Activated T-cell treated with anti-CD3 and anti-CD28 coated beads for 48 hours (primary cell): ENCODE measurements around the gene P2RY12.

Experiments
- DNase-seq: peaks from one replicate; pipeline ENCODE4 v3.0.0-alpha.2; 2020; ENCODE audit warnings: low read depth

Gene P2RY12

GRCh38 chr3:151346292-151346691 lies 38.3 kb downstream of the P2RY12 start:
- DNase-seq: no peak

GRCh38 chr3:151345859-151346258 lies 38.7 kb downstream of the P2RY12 start:
- no peak for DNase-seq

GRCh38 chr3:151331696-151332095 lies 52.9 kb downstream of the P2RY12 start:
- no peak for DNase-seq

DNA sequence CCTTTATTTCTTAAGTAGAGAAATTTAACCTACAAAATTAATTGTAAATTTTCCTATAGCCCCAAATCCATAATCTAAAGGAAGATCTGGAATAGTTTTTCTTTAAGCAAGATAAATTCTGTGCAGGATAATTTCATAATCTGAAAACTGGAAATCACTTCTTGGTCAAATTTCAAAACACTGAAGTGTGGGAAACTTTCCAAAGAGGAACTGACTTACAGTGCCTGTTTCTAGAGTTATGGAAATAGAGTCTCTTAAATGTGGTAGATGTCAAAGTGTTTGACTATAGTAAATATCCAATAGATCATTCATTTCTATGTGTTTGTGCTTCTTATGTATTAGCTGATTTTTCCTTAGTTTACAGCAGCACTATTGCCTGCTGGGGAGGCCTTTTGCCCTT lies 53.7 kb downstream of the P2RY12 start:
- DNase-seq: no peak

DNA sequence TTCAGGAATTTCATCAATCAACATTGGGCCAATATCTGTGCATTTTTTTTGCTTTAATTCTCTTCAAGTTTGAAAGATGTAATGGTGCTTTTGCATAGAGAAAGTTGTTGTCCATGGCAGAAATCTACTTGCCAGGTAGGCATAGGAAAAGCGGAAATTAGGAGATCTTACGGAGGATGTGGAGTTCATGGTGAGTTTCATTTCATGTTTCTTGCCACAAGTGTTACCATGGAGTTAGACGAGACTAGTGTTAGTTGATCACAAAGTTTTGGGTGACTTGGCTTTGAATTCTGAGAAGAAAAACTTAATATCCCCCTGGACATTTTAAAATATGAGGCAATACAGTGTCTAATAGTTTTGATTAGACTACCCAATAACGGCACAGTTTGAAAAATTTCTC lies 54.2 kb downstream of the P2RY12 start:
- DNase-seq: no peak

DNA sequence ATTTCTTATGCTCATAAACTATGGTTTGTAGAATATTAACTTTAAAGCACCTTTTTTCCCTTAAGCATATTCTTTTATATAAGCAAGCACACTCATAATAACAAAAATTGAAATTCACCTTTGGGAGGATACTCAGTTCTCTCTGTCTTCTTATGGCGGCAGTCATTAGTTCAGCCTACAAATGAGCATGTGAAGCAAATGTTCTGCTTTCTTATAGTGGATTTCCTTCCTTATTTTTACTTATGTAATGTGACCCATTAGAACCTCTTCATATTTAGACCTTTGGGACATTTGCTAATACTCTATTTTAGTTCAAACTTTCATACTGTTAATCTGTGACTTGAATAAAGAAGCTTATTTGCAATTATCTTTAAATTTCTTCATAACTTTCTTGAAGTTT lies 55.2 kb downstream of the P2RY12 start, which contains the start of gene P2RY13:
P2RY13 (minus strand) TSS at position 187 of the 400 bp plus-strand sequence; CDS start at position 166, 21 bp downstream.
- DNase-seq: no peak

GRCh38 chr3:151328298-151328995 lies 56.1 kb downstream of the P2RY12 start:
- no peak for DNase-seq

DNA sequence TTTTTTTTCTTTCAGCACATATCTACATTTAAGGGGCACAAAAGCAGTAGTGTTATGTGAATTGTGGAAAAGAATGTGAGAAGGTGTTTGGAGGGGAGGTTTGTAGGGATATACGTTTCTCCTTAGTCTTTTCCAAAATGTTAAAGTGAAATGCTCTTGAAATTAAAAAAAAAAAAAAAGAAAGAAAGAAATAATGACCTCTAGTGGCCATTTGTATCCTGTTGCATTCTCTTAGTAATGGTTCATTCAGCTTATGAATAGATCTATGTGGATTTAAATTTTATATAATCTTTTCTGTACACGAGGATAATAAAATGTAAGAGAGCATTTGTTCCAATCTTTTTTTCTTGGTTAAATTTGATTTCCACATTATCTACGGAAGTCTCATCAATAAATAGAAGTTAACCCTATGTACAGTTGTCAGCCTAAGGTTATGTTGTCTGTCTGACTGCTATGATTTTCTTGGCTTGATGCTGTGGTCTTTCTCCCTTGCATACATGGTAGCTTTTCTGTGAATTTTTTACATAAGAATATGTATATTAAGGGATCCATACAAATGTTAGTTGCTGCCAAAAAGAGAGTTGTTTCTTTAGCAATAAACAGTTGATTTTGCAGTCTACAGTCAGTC lies 56.9 kb downstream of the P2RY12 start:
- DNase-seq: no peak

- DNase-seq: no peak
These were observed 62.0 kb downstream of the P2RY12 start for GRCh38 chr3:151322511-151322910.

GRCh38 chr3:151321526-151321925 lies 63.0 kb downstream of the P2RY12 start:
- DNase-seq: no peak

- no peak for DNase-seq
These were observed 64.4 kb downstream of the P2RY12 start for GRCh38 chr3:151320131-151320530.

- no peak for DNase-seq
These were observed 64.9 kb downstream of the P2RY12 start for GRCh38 chr3:151319628-151320027.

- no peak for DNase-seq
These were observed 65.6 kb downstream of the P2RY12 start for GRCh38 chr3:151318991-151319390.

GRCh38 chr3:151318313-151318712 lies 66.2 kb downstream of the P2RY12 start:
- no peak for DNase-seq

- DNase-seq: no peak
These were observed 68.1 kb downstream of the P2RY12 start, which contains the start of gene GPR87 for GRCh38 chr3:151316267-151316991. TSS of gene GPR87 (minus strand) at chr3:151316820. CDS start at chr3:151300100, 16,720 bp downstream.

DNA sequence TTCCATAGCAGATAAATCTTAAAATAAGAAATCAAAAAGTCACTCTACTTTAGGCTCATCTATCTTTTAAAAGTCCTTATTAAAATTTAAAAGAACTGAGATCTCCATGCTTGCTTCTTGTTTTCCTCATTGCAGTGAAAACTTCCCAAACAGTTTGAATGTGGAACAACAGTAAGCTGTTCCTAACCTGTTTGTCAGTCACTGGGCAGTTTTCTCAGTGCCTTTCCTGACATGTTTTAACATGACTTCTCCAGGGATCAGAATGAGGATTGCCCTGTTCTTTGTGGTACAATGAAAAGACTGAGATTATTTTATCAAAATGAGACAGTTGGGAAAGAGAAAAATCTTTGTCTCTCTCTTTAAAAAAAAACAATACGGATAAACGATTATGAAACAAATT lies 68.7 kb downstream of the P2RY12 start:
- DNase-seq: no peak

GRCh38 chr3:151315136-151315535 lies 69.4 kb downstream of the P2RY12 start:
- no peak for DNase-seq

- no peak for DNase-seq
These were observed 70.0 kb downstream of the P2RY12 start for GRCh38 chr3:151314593-151314992.

GRCh38 chr3:151314137-151314536 lies 70.4 kb downstream of the P2RY12 start:
- DNase-seq: no peak

DNA sequence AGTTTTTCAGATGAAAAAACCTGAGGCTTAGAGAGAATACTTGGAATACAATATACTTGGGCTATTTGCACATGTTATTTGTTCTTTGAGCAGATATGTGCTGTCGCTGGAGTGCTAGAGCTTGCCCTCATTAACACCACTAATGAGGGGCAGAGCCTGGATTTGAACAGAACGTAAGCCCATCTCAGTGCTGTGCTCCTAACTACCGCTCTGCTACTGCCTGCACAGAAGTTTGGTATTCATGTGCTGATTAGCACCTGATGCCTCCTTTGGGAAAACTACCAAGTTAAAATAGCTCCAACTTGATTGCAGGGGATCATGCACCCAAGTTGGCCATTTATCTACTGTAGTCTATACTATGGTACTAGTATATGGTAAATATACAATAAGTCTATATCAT lies 71.6 kb downstream of the P2RY12 start:
- no peak for DNase-seq

DNA sequence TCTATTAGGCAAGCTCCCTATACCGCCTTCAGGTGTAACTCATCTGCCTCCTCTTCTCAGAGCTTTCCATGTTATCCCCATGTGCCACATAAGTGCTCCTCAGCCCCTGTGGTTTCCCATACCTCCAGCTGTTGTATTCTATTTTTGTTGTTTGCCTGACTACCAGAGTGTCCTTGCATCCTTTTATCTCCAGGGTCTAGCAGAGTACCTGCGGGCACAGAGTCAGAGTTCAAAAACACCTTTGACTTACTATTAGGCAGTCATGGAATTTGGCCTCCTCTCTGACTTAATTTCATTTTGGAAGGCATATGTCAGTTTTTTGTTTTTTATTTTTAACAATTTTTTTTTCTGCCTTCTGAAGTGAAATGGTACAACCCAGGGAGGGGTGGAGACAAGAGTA lies 75.0 kb downstream of the P2RY12 start:
- no peak for DNase-seq

DNA sequence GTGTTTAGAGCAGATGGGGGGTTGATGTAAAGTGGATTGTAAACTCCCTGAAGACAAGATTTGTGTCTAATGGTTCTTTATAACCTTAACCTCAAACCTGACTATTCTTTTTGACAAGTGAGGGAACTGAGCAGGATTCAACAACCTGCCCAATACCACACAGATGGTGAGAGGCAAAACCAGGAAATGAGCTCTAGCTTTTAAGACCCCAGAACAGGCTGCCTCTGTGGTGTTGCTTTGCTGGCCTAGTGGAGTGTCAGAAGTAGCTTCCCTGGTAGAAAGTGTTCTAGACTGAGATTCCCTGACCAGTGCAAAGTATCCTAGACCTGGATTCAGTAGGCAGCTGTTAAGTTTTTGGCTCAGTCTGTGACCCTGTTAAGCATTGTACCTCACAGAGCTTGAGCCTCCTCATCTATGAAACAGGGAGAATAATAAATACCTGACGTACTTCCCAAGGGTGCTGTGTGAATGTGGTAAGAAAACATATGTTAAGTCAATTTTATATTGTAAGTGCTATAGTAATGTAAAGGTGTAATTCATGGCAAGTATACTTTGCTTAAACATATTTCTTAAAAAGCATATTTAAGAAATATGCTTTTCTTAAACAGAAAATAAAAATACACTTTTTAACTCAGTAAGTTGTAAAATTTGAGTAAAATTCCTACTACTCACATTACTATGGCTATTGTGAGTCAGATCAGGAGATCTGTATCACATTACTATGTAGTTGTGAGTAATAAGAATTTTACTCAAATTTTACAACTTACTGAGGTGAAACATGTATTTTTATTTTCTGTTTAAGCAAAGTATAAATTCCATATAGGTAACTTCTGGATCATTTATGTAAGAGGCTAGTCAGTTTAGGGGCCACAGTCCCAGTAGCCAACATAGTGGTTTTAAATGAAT lies 76.7 kb downstream of the P2RY12 start:
- DNase-seq: no peak
